ACC112 (cell line): ENCODE results near the gene CATSPERZ.

Source experiments
- H2AFZ ChIP-seq: fragments of 200-600 bp; sonication (generic); one replicate; pipeline ENCODE4 v1.6.0; 2017; ENCODE audit warnings: antibody characterized with exemption, low read length; ENCODE audit not compliant: unreplicated experiment
- H3K27ac ChIP-seq: fragments of 200-600 bp; sonication (generic); 2 replicates; pipeline ENCODE4 v1.5.1; 2014; ENCODE audit warnings: low read depth, mild to moderate bottlenecking, antibody characterized with exemption, low read length, moderate library complexity
- H3K27me3 ChIP-seq: fragments of 200-600 bp; sonication (generic); 2 replicates; pipeline ENCODE4 v1.6.1; 2014; ENCODE audit warnings: mild to moderate bottlenecking, antibody characterized with exemption, low read length, moderate library complexity, mixed read lengths; ENCODE audit not compliant: insufficient read depth
- H3K36me3 ChIP-seq: fragments of 200-600 bp; sonication (generic); 2 replicates; pipeline ENCODE4 v1.6.1; 2016; ENCODE audit warnings: mild to moderate bottlenecking, antibody characterized with exemption, low read length, moderate library complexity, mixed read lengths; ENCODE audit not compliant: insufficient read depth
- H3K4me1 ChIP-seq: fragments of 200-600 bp; sonication (generic); one replicate; pipeline ENCODE4 v1.6.1; 2016; ENCODE audit warnings: low read length, mixed read lengths; ENCODE audit not compliant: insufficient read depth, unreplicated experiment, control insufficient read depth
- H3K4me3 ChIP-seq: fragments of 200-600 bp; sonication (generic); 2 replicates; pipeline ENCODE4 v1.5.1; 2014; ENCODE audit warnings: mild to moderate bottlenecking, low read depth, low read length
- H3K79me2 ChIP-seq: fragments of 200-600 bp; sonication (generic); one replicate; pipeline ENCODE4 v1.6.0; 2016; ENCODE audit warnings: low read length; ENCODE audit not compliant: control insufficient read depth, unreplicated experiment, insufficient read depth

The CATSPERZ gene

DNA sequence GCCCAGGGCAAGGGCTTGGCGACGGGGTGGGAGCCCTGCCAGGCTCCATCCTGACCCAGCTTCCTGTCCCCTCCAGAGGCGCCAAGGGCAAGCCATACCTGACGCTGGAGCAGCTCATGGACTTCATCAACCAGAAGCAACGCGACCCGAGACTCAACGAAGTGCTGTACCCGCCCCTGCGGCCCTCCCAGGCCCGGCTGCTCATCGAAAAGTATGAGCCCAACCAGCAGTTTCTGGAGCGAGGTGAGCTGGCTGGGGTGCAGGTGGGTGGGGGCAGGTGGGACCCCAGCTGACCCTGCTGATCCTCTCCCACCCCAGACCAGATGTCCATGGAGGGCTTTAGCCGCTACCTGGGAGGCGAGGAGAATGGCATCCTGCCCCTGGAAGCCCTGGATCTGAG lies 43.9 kb upstream of the CATSPERZ start:
- peaks cover 14% of the 10 kb centered on the region for H3K36me3 ChIP-seq
- H3K79me2 ChIP-seq: peaks cover 21% of the 10 kb centered on the region
- H3K27me3 ChIP-seq: no peaks in the 10 kb centered on the region
- H3K4me3 ChIP-seq: no peak overlapping the region
- no peak overlapping the region for H2AFZ ChIP-seq
- peaks cover 13% of the 10 kb centered on the region for H3K4me1 ChIP-seq
- no peak overlapping the region for H3K27ac ChIP-seq

DNA sequence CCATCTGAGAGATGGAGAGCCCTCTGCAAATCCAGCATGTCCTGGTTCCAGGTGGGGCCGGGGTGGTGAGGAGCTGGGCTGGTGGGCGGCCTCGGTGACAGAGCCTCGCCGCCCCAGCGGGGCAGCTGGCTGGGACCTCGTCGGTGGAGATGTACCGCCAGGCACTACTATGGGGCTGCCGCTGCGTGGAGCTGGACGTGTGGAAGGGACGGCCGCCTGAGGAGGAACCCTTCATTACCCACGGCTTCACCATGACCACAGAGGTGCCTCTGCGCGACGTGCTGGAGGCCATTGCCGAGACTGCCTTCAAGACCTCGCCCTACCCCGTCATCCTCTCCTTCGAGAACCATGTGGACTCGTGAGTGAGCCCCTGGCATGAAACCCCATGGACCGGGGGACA lies 41.8 kb upstream of the CATSPERZ start:
- Histone ChIP-seq H2AFZ (no peak overlapping the region), H3K27ac (no peak overlapping the region), H3K4me1 (peaks cover 16% of the 10 kb centered on the region), H3K27me3 (no peaks in the 10 kb centered on the region), H3K4me3 (no peak overlapping the region), H3K36me3 (peaks cover 23% of the 10 kb centered on the region), H3K79me2 (peaks cover 1% of the 10 kb centered on the region)

DNA sequence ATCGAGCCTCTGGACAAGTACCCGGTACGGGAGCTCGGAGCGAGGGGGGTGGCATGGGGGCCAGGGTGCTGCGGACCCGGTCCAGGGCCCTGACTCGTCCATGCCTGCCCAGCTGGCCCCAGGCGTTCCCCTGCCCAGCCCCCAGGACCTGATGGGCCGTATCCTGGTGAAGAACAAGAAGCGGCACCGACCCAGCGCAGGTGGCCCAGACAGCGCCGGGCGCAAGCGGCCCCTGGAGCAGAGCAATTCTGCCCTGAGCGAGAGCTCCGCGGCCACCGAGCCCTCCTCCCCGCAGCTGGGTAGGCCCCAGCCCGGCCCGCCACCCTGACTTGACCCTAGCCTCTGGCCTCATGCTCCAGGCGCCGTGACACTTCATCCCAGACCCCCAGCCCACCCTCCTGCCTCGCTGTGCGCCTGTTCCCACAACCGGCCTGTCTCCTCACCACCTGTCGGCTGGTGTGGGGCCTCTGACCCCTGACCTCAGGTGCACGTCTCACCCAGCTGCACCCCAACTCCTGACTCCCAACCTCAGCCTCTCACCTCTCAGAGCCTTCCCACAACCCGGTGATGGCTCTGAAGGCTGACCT lies 41.1 kb upstream of the CATSPERZ start:
- no peak overlapping the region for H2AFZ ChIP-seq
- H3K79me2 ChIP-seq: no peaks in the 10 kb centered on the region
- no peaks in the 10 kb centered on the region for H3K27me3 ChIP-seq
- H3K4me1 ChIP-seq: peaks cover 12% of the 10 kb centered on the region
- peaks cover 23% of the 10 kb centered on the region for H3K36me3 ChIP-seq
- no peak overlapping the region for H3K4me3 ChIP-seq
- H3K27ac ChIP-seq: no peak overlapping the region

DNA sequence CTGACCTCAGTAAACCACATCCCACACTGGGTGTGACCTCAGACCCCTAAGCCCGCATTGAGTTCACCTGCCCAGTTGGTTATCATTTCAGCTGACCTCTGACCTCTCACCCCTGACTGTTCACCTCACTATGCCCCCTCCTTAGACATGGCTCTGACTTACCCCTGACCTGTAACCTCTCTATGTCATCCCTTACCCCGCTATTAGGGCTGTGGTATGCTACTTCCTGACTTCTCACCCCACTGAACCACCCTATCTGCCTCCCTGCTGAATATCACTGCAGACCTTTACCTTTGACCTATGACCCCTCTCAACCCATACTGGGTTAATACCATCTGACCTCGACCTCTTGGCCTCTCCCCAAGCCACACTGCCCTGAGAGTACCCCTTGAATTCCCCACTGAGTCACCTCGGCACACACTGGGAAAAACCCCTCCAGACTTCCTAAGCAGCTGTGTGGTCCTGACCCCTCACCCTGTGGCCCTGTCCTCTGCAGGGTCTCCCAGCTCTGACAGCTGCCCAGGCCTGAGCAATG lies 40.6 kb upstream of the CATSPERZ start:
- no peaks in the 10 kb centered on the region for H3K27me3 ChIP-seq
- no peak overlapping the region for H3K4me3 ChIP-seq
- H3K36me3 ChIP-seq: peaks cover 23% of the 10 kb centered on the region
- no peak overlapping the region for H3K27ac ChIP-seq
- no peak overlapping the region for H2AFZ ChIP-seq
- no peaks in the 10 kb centered on the region for H3K79me2 ChIP-seq
- peaks cover 12% of the 10 kb centered on the region for H3K4me1 ChIP-seq

DNA sequence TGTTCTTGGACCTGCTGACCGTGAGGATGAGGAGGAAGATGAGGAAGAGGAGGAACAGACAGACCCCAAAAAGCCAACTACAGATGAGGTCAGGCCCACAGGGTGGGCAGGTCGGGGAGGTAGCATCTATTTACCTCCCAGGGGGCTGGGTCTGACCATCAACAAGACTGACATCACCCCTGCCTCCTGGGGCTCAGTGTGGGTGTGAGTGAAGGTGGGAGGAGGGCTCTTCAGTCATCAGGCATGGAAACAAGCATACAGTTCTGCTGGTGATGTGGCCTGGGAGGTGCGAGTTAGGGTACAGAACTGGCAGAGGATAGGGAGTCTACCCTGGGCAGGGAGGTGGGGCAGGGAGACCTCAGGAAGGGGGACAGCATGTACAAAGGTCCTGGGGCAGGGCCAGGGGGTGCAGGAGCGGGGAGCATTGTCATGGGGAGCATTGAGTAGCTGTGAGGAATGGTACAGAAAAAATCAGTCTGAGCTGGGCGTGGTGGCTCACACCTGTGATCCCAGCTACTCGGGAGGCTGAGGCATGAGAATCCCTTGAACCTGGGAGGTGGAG lies 39.9 kb upstream of the CATSPERZ start:
- Histone ChIP-seq H3K4me1 (peaks cover 12% of the 10 kb centered on the region), H3K79me2 (no peaks in the 10 kb centered on the region), H3K4me3 (no peak overlapping the region), H3K36me3 (peaks cover 23% of the 10 kb centered on the region), H3K27me3 (no peaks in the 10 kb centered on the region), H2AFZ (no peak overlapping the region), H3K27ac (no peak overlapping the region)

DNA sequence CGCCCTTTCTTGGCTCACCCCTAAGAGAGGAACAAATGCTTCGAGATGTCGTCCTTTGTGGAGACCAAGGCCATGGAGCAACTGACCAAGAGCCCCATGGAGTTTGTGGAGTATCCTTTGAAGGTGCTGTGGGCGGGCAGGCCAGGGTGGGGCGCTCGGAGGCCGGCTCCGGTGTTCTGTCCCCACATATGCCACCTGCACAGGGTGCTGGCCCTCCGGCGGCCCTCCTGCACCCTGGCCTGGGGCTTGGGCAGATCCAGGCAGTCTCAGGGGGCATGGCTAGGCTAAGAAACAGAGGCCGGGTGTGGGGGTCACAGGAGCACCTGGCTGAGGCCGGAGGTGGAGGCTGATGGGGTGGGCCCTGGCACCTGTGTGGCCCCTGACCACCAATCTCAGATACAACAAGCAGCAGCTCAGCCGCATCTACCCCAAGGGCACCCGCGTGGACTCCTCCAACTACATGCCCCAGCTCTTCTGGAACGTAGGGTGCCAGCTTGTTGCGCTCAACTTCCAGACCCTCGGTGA lies 38.5 kb upstream of the CATSPERZ start:
- Histone ChIP-seq H3K27ac (no peak overlapping the region), H3K4me1 (peaks cover 12% of the 10 kb centered on the region), H2AFZ (no peak overlapping the region), H3K36me3 (peaks cover 19% of the 10 kb centered on the region), H3K79me2 (no peaks in the 10 kb centered on the region), H3K27me3 (no peaks in the 10 kb centered on the region), H3K4me3 (no peak overlapping the region)

DNA sequence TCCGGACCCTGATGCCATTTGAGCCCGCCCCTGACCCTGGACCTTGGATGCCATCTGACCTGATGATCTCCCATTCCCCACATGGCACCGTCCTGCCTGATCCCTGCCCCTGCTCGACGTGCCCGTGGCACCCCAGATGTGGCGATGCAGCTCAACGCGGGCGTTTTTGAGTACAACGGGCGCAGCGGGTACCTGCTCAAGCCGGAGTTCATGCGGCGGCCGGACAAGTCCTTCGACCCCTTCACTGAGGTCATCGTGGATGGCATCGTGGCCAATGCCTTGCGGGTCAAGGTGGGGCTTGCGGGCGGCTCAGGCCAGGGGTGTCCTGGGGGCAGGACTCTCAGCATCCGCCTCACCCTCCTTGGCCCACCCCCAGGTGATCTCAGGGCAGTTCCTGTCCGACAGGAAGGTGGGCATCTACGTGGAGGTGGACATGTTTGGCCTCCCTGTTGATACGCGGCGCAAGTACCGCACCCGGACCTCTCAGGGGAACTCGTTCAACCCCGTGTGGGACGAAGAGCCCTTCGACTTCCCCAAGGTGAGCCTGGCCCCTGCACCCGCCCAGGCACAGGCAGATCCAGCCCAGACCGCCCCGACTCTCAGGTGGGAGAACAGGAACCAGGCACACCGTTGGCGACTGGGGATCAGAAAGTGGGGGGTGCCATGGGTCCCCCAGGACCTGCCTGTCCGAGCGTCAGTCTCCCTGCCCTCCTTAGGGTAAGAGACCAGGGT lies 37.7 kb upstream of the CATSPERZ start:
- peaks cover 18% of the 10 kb centered on the region for H3K36me3 ChIP-seq
- no peak overlapping the region for H3K4me3 ChIP-seq
- no peak overlapping the region for H3K27ac ChIP-seq
- H3K79me2 ChIP-seq: no peaks in the 10 kb centered on the region
- H2AFZ ChIP-seq: no peak overlapping the region
- no peaks in the 10 kb centered on the region for H3K27me3 ChIP-seq
- peaks cover 12% of the 10 kb centered on the region for H3K4me1 ChIP-seq

DNA sequence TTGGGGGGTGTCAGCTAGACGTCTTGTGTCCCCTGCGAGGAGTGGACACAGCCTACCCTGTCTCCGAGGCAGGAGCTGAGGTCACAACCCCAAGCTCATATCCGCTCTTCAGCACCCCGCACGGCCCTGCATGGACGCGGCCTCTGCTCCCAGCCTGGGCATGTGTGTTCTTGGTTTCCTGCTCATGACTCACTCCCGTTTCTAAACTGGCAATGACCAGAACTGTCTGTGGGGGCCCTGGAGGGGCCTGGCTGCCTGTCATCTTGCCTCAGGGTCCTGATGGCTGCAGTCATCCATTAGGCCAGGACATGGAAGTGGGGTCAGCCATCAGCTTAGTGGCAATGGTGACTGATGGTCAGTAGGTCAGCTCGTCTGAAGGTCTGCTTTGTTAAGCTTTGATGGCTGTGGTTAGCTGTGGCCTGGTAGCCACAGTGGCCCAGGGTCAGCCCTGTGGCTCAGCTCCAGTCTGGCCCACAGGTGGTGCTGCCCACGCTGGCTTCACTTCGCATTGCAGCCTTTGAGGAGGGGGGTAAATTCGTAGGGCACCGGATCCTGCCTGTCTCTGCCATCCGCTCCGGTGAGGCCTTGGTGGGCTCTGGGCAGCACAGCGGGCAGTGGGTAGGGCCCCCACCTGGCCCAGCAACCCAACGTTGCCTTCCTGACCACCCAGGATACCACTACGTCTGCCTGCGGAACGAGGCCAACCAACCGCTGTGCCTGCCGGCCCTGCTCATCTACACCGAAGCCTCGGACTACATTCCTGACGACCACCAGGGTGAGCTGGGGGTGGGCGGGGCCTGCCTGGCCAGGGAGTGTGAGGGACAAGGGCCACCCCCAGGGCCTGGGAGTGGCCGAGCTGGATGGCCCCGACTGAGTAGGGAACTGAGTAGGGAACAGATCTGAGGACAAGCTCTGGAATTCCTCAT lies 36.9 kb upstream of the CATSPERZ start:
- H2AFZ ChIP-seq: no peak overlapping the region
- H3K4me3 ChIP-seq: no peak overlapping the region
- H3K79me2 ChIP-seq: no peaks in the 10 kb centered on the region
- peaks cover 18% of the 10 kb centered on the region for H3K36me3 ChIP-seq
- H3K27ac ChIP-seq: no peak overlapping the region
- peaks cover 19% of the 10 kb centered on the region for H3K4me1 ChIP-seq
- H3K27me3 ChIP-seq: no peaks in the 10 kb centered on the region

DNA sequence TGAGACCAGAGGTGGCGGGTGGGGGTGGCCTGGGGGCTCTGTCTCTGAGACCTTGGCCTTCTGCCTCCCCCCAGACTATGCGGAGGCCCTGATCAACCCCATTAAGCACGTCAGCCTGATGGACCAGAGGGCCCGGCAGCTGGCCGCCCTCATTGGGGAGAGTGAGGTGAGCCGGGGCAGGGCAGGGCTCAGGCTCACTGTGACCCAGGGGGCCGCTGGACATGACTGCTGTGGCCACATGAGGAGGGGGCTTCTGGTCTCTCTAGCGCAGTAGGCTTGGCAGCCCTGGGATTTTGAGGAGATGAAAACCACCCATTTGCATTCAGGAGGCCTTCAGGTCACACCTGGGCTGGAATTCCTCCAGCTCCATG lies 36.2 kb upstream of the CATSPERZ start:
- no peaks in the 10 kb centered on the region for H3K27me3 ChIP-seq
- H2AFZ ChIP-seq: no peak overlapping the region
- H3K4me1 ChIP-seq: peaks cover 26% of the 10 kb centered on the region
- H3K27ac ChIP-seq: no peak overlapping the region
- H3K4me3 ChIP-seq: no peak overlapping the region
- no peaks in the 10 kb centered on the region for H3K79me2 ChIP-seq
- H3K36me3 ChIP-seq: peaks cover 18% of the 10 kb centered on the region

DNA sequence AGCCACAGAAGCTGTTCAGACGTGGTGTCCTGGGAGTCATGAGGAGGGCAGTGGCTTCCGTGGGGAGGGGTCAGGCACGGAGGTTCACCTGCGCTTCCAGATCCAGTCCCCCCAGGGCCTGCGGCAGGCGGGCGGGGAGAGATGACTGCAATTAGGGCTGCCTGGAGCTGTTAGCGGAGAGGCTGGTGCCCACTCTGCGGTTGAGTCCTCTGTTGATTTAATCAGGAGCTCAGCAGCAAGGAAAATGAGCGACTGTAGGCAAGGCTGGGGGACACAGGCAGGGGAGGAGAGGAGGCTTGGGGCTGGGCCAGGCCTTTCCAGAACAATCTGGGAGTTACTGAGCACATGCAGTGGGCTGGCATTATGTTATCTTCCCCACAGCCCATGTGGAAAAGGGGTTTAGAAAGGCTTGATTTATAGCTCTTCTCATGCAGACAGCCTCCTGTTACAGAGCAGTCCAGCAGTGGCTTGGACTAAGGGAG lies 35.7 kb upstream of the CATSPERZ start:
- peaks cover 29% of the 10 kb centered on the region for H3K4me1 ChIP-seq
- no peaks in the 10 kb centered on the region for H3K27me3 ChIP-seq
- H3K27ac ChIP-seq: no peak overlapping the region
- H3K4me3 ChIP-seq: no peak overlapping the region
- H3K79me2 ChIP-seq: no peaks in the 10 kb centered on the region
- no peak overlapping the region for H2AFZ ChIP-seq
- H3K36me3 ChIP-seq: peaks cover 16% of the 10 kb centered on the region
